ENCODE results near the gene PPP1R9A.
A peak's percentile ranks its signal among the peaks of the same experiment; 100 is the strongest.

DNA sequence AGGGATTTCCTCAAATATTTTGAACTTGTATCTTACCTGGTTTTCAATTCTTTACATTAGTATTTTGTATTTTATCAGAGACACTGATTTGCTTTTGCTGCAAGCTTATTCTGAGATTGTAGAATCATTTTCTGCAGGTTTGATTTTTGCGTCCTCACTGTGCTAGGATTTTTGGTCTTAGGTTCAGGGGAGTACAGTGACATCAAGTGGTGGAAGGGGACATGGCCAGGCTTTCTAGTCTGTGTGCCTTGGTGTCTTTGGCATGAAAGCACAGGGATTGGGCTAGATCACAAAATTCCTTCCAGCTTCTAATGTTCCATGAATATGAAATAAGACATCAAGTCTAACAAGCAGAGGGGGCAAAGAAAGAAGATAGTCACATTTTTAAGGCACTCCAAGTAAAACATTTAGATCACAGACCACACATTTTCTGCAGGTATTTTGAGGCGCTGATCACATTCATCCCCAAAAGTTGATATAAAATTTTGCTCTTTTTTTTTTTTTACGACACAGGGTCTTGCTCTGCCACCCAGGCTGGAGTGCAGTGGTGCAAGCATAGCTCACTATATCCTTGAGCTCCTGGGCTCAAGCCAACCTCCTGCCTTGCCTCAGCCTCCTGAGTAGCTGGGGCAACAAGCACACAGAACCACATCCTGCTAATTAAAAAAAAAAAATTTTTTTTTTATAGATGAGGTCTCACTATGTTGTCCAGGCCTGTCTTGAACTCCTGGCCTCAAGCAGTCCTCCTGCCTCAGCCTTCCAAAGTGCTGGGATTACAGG lies 292.6 kb downstream of the PPP1R9A start:
- TF ChIP-seq POLR2A (IDR thresholded peaks at IDR 0.05) (no peak), CTCF (IDR thresholded peaks at IDR 0.05) (peak; percentile 30 to 65 (median 60)), POLR2AphosphoS5 (IDR thresholded peaks at IDR 0.05) (no peak)
